HEK293 (cell line): ENCODE measurements around the gene SHLD1.

ENCODE experiments used
- CTCF ChIP-seq: fragments of 450-650 bp; formaldehyde crosslinking; IDR thresholded peaks from 2 replicates; pipeline ENCODE4 v1.5.1; 2016; ENCODE audit warnings: missing biosample characterization, missing genetic modification characterization
- GLI4 ChIP-seq: fragments of 450-650 bp; formaldehyde crosslinking; IDR thresholded peaks from 2 replicates; pipeline ENCODE4 v1.5.1; 2016; ENCODE audit warnings: missing biosample characterization, missing genetic modification characterization
- HIC1 ChIP-seq: fragments of 450-650 bp; formaldehyde crosslinking; IDR thresholded peaks from 2 replicates; pipeline ENCODE4 v1.5.1; 2016; ENCODE audit warnings: missing biosample characterization, missing genetic modification characterization
- PRDM10 ChIP-seq: fragments of 450-650 bp; formaldehyde crosslinking; IDR thresholded peaks from 2 replicates; pipeline ENCODE4 v1.5.1; 2016; ENCODE audit warnings: missing biosample characterization, missing genetic modification characterization
- REST ChIP-seq: fragments of 450-650 bp; formaldehyde crosslinking; IDR thresholded peaks from 2 replicates; pipeline ENCODE4 v1.5.1; 2016; ENCODE audit warnings: missing biosample characterization, missing genetic modification characterization
- SP2 ChIP-seq: fragments of 450-650 bp; formaldehyde crosslinking; IDR thresholded peaks from 2 replicates; pipeline ENCODE4 v1.5.1; 2016; ENCODE audit warnings: missing biosample characterization, missing genetic modification characterization
- ZFHX2 ChIP-seq: fragments of 450-650 bp; formaldehyde crosslinking; conservative IDR thresholded peaks from 2 replicates; pipeline ENCODE4 v1.5.1; 2016; ENCODE audit warnings: missing biosample characterization, missing genetic modification characterization
- ZNF114 ChIP-seq: fragments of 450-650 bp; formaldehyde crosslinking; IDR thresholded peaks from 2 replicates; pipeline ENCODE4 v1.5.0; 2017; ENCODE audit warnings: missing biosample characterization, missing genetic modification characterization
- ZNF121 ChIP-seq: fragments of 450-650 bp; formaldehyde crosslinking; IDR thresholded peaks from 2 replicates; pipeline ENCODE4 v1.5.1; 2016; ENCODE audit warnings: missing biosample characterization, missing genetic modification characterization
- ZNF239 ChIP-seq: fragments of 450-650 bp; formaldehyde crosslinking; IDR thresholded peaks from 2 replicates; pipeline ENCODE4 v1.5.1; 2016; ENCODE audit warnings: missing biosample characterization, missing genetic modification characterization
- ZNF274 ChIP-seq, 2 experiments: fragments of 200-500 bp in 1 of 2; fragments of 450-650 bp in 1 of 2; sonication (Bioruptor generic) in 1 of 2; formaldehyde crosslinking in 1 of 2; IDR thresholded peaks; 2 replicates each; pipeline versions ENCODE4 v1.5.1 to v1.6.1; 2014 to 2016; ENCODE audit warnings: borderline replicate concordance in 1 of 2, inconsistent platforms in 1 of 2, low read length in 1 of 2, missing biosample characterization in 1 of 2, missing genetic modification characterization in 1 of 2
- ZNF362 ChIP-seq: fragments of 450-650 bp; formaldehyde crosslinking; IDR thresholded peaks from 2 replicates; pipeline ENCODE4 v1.5.1; 2016; ENCODE audit warnings: missing biosample characterization, missing genetic modification characterization
- ZNF398 ChIP-seq: fragments of 450-650 bp; formaldehyde crosslinking; IDR thresholded peaks from 2 replicates; pipeline ENCODE4 v1.5.1; 2017; ENCODE audit warnings: missing biosample characterization, missing genetic modification characterization
- ZNF571 ChIP-seq: fragments of 450-650 bp; formaldehyde crosslinking; IDR thresholded peaks from 2 replicates; pipeline ENCODE4 v1.5.0; 2017; ENCODE audit warnings: missing biosample characterization, missing genetic modification characterization

GRCh38 chr20:5742041-5742440, 8.2 kb upstream of the SHLD1 start:
- TF ChIP-seq ZNF362 (no peak), CTCF (no peak), ZNF239 (tag by site-specific recombination) (no peak), GLI4 (tag by site-specific recombination) (no peak), ZNF398 (tag by site-specific recombination) (no peak), PRDM10 (no peak), ZNF274 (IDR thresholded peaks at IDR 0.05; ENCODE audit: low read length) (no peak), ZNF274 (tag by site-specific recombination; IDR thresholded peaks at IDR 0.05; ENCODE audit: borderline replicate concordance) (no peak), REST (tag by site-specific recombination) (no peak), ZNF121 (no peak), SP2 (tag by site-specific recombination) (no peak), HIC1 (tag by site-specific recombination) (no peak), ZNF571 (tag by site-specific recombination) (no peak), ZFHX2 (tag by site-specific recombination) (no peak), ZNF114 (tag by site-specific recombination) (no peak)
